Sciatic nerve (tissue), 2 donors: Measurements from ENCODE around the gene HYPK. TPM values are rescaled to one million over a fixed set of nuclear protein-coding genes. Genes with fewer than 3 reads are reported as not detected.
"Not testable (repeated sequence)": the region's sequence is repeated elsewhere in the genome, so short reads cannot be mapped to it uniquely, and the experiment has no call there.

Experiments used
- ATAC-seq: fragments of 200-7000 bp; cut with Tn5 transposase; one replicate; pipeline ENCODE4 v1.9.1; 2020; ENCODE audit warnings: mild to moderate bottlenecking, moderate library complexity
- DNase-seq: peaks from one replicate; pipeline ENCODE4 v3.0.0-alpha.2; 2020; ENCODE audit warnings: low spot score
- intact Hi-C: fragments of 100-400 bp; cut with DNase I; formaldehyde crosslinking; loops from one replicate; pipeline ENCODE4 v1.14.2; 2022
- total RNA-seq: library from RNA; stranded (reverse); fragmentation: NEBNext Ultra II Directional; extraction: Animal tissue kit (Norgen Biotek cat#: 25700); gene quantifications from one replicate; pipeline ENCODE4 v1.2.1, GENCODE V29; 2021
- donor health status: DM: no; HTN: no; CAD: no.
- donor health status: DM: no; HTN: no; CAD: no.

HYPK gene
- total RNA-seq, 1 donor from 2014 or later = 13.6 TPM

- no peak for ATAC-seq
- intact Hi-C loops = no loop called here
- no peak for DNase-seq
Measured at GRCh38 chr15:43794269-43795037, 5.9 kb upstream of the HYPK start.

- intact Hi-C loops = no loop called here
- no peak for ATAC-seq
- DNase-seq = no peak
Measured at GRCh38 chr15:43795197-43795596, 5.2 kb upstream of the HYPK start.

GRCh38 chr15:43795997-43796396 is 4.4 kb upstream of the HYPK start:
- DNase-seq (no peak), ATAC-seq (no peak)
- intact Hi-C loops = no loop called here

GRCh38 chr15:43796566-43796965 is 3.8 kb upstream of the HYPK start:
- no peak for DNase-seq
- intact Hi-C loops = no loop called here
- no peak for ATAC-seq

GRCh38 chr15:43799209-43799944 is 1.0 kb upstream of the HYPK start:
- intact Hi-C loops = no loop called here
- ATAC-seq = no peak
- no peak for DNase-seq

- DNase-seq (no peak), ATAC-seq (peak; percentile 18)
- intact Hi-C loops = no loop called here
Measured at GRCh38 chr15:43799945-43800285, 484 bp upstream of the HYPK start, which contains the start of gene SERINC4. TSS of gene SERINC4 (minus strand) at chr15:43800220. CDS start at chr15:43799986, 234 bp downstream.

- DNase-seq, intact Hi-C loops, ATAC-seq: not testable (repeated sequence)
Measured at GRCh38 chr15:43802676-43803075, 2.3 kb downstream of the HYPK start.

- ATAC-seq (no peak), DNase-seq (no peak)
- intact Hi-C loops = no loop called here
Measured at GRCh38 chr15:43808435-43808950, 8.1 kb downstream of the HYPK start.

- intact Hi-C loops = no loop called here
- DNase-seq (no peak), ATAC-seq (no peak)
Measured at GRCh38 chr15:43808960-43809678, 8.7 kb downstream of the HYPK start.

- intact Hi-C loops, ATAC-seq, DNase-seq: not testable (repeated sequence)
Measured at GRCh38 chr15:43815064-43815463, 14.7 kb downstream of the HYPK start.

- no peak for DNase-seq
- intact Hi-C loops = no loop called here
- no peak for ATAC-seq
Measured at GRCh38 chr15:43821505-43821904, 21.1 kb downstream of the HYPK start.

GRCh38 chr15:43824302-43825246 is 24.2 kb downstream of the HYPK start, which contains the start of gene MFAP1:
TSS of gene MFAP1 (minus strand) at chr15:43824690. CDS start at chr15:43824569, 121 bp downstream.
- DNase-seq = peak; percentile 96
- ATAC-seq = peak; percentile 97
- intact Hi-C loops = no loop called here

- intact Hi-C loops, DNase-seq, ATAC-seq: not testable (repeated sequence)
Measured at GRCh38 chr15:43825305-43825704, 24.9 kb downstream of the HYPK start.

GRCh38 chr15:43826029-43826507 is 25.7 kb downstream of the HYPK start:
- ATAC-seq (no peak), DNase-seq (no peak)
- intact Hi-C loops = no loop called here

GRCh38 chr15:43826508-43827341 is 26.3 kb downstream of the HYPK start, which contains the start of gene WDR76:
TSS of gene WDR76 (plus strand) at chr15:43827002. CDS start at chr15:43827033, 31 bp downstream.
- peak; percentile 89 for ATAC-seq
- peak; percentile 89 for DNase-seq
- intact Hi-C loops = no loop called here

GRCh38 chr15:43828061-43828657 is 27.8 kb downstream of the HYPK start:
- DNase-seq = no peak
- intact Hi-C loops = no loop called here
- ATAC-seq = no peak
